ENCODE results near the gene RHOF.

- peak in 1 of 4 donors; percentile 16 for TF ChIP-seq POLR2A (IDR thresholded peaks at IDR 0.05)
- TF ChIP-seq, protein P1, sequence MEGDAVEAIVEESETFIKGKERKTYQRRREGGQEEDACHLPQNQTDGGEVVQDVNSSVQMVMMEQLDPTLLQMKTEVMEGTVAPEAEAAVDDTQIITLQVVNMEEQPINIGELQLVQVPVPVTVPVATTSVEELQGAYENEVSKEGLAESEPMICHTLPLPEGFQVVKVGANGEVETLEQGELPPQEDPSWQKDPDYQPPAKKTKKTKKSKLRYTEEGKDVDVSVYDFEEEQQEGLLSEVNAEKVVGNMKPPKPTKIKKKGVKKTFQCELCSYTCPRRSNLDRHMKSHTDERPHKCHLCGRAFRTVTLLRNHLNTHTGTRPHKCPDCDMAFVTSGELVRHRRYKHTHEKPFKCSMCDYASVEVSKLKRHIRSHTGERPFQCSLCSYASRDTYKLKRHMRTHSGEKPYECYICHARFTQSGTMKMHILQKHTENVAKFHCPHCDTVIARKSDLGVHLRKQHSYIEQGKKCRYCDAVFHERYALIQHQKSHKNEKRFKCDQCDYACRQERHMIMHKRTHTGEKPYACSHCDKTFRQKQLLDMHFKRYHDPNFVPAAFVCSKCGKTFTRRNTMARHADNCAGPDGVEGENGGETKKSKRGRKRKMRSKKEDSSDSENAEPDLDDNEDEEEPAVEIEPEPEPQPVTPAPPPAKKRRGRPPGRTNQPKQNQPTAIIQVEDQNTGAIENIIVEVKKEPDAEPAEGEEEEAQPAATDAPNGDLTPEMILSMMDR (IDR thresholded peaks at IDR 0.05): no peak
Observed at GRCh38 chr12:121799842-121800693, 6.6 kb upstream of the RHOF start.

Data from stomach (tissue), 4 donors.